GM21576 (cell line): ENCODE results near the gene FAM168A.
"Not testable (repeated sequence)": the region's sequence is repeated elsewhere in the genome, so short reads cannot be mapped to it uniquely, and the experiment has no call there.

Experiments
- ATAC-seq: cut with Tn5 transposase; IDR thresholded peaks from one replicate; pipeline ENCODE4 v1.9.1; 2021; ENCODE audit warnings: mild to moderate bottlenecking, moderate library complexity; ENCODE audit not compliant: unreplicated experiment

Gene FAM168A

GRCh38 chr11:73475549-73476095 lies 122.3 kb downstream of the FAM168A start:
- no peak for ATAC-seq

GRCh38 chr11:73473252-73473651 lies 124.7 kb downstream of the FAM168A start:
- no peak for ATAC-seq

- not testable (repeated sequence) for ATAC-seq
Measured at GRCh38 chr11:73470036-73470612, 127.8 kb downstream of the FAM168A start.

- ATAC-seq, result no peak
Measured at GRCh38 chr11:73469401-73469800, 128.5 kb downstream of the FAM168A start.

GRCh38 chr11:73468590-73469161 lies 129.2 kb downstream of the FAM168A start:
- ATAC-seq, result no peak

- no peak for ATAC-seq
Measured at GRCh38 chr11:73467505-73467904, 130.4 kb downstream of the FAM168A start.

- ATAC-seq, result no peak
Measured at GRCh38 chr11:73466643-73467042, 131.3 kb downstream of the FAM168A start.

- ATAC-seq, result no peak
Measured at GRCh38 chr11:73465871-73466270, 132.0 kb downstream of the FAM168A start.

- ATAC-seq, result no peak
Measured at GRCh38 chr11:73465023-73465675, 132.8 kb downstream of the FAM168A start.

- no peak for ATAC-seq
Measured at GRCh38 chr11:73464347-73464746, 133.6 kb downstream of the FAM168A start.

GRCh38 chr11:73463359-73463758 lies 134.6 kb downstream of the FAM168A start:
- no peak for ATAC-seq

GRCh38 chr11:73461964-73462363 lies 135.9 kb downstream of the FAM168A start:
- no peak for ATAC-seq

GRCh38 chr11:73461335-73461840 lies 136.5 kb downstream of the FAM168A start:
- no peak for ATAC-seq

- no peak for ATAC-seq
Measured at GRCh38 chr11:73458201-73458600, 139.7 kb downstream of the FAM168A start.

- ATAC-seq, result no peak
Measured at GRCh38 chr11:73454987-73455386, 142.9 kb downstream of the FAM168A start.

GRCh38 chr11:73453562-73453961 lies 144.3 kb downstream of the FAM168A start:
- ATAC-seq, result no peak

- ATAC-seq, result no peak
Measured at GRCh38 chr11:73452726-73453125, 145.2 kb downstream of the FAM168A start.

- ATAC-seq, result no peak
Measured at GRCh38 chr11:73451896-73452295, 146.0 kb downstream of the FAM168A start.

GRCh38 chr11:73446766-73447165 lies 151.1 kb downstream of the FAM168A start:
- ATAC-seq, result no peak

- no peak for ATAC-seq
Measured at GRCh38 chr11:73445980-73446379, 151.9 kb downstream of the FAM168A start.

GRCh38 chr11:73439002-73439843 lies 158.7 kb downstream of the FAM168A start:
- ATAC-seq, result no peak
